Measurements from ENCODE around the gene C1orf159.
"Not testable (repeated sequence)": the region's sequence is repeated elsewhere in the genome, so short reads cannot be mapped to it uniquely, and the experiment has no call there.

C1orf159 gene

GRCh38 chr1:1067284-1067859 is 48.5 kb downstream of the C1orf159 start:
- DNase-seq (ENCODE audit: low read depth, low spot score): no peak

DNA sequence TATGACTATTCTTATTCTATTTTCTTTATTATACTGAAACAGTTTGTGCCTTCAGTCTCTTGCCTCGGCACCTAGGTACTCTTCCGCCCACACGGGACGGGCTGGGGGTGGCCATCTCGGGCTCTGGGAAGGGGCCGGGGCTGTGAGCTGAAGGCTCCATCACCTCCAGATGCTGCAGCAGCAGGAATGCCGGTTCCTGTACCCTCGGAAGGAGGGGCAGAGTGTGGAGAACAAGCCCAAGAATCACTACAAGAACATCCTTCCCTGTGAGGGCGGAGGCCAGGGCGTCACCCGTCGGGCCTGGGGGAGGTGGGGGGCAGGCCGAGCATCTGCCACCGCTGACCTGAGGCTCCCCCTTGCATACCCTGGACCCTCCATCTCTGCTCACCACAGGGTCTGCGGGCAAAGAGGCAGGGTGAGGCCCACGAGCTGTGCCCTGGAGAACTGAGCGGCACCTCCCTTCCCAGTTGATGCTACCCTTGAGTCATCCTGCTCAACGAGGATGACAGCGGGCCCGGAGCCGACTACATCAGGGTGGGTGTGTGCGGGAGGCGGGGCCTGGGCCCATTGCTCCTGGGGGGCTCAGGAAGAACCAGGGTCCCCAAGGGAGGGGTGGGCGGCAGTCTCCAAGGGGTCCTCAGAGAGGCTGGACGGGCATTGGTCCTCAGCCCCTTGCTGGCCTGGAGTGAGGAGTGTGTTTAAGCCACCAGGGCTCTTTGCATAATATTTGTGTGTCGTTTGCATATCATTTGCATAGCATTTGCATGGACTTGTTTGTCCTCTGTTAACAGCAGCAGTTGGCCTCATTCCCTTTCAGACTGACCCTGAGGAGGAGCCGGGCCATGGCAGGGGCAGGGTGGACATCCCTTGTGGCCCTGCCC is 49.2 kb downstream of the C1orf159 start:
- no peak for DNase-seq (ENCODE audit: low read depth, low spot score)

DNA sequence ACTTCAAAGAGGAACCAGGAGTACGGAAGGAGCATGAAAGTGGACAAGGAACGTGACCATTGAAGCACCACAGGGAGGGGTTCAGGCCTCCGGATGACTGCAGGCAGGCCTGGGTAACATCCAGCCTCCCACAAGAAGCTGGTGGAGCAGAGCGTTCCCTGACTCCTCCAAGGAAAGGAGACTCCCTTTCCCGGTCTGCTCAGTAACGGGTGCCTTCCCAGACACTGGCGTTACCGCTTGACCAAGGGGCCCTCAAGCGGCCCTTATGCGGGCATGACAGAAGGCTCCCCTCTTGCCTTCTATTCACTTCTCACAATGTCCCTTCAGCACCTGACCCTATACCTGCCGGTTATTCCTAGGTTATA is 50.0 kb downstream of the C1orf159 start:
- not testable (repeated sequence) for DNase-seq (ENCODE audit: low read depth, low spot score)

DNA sequence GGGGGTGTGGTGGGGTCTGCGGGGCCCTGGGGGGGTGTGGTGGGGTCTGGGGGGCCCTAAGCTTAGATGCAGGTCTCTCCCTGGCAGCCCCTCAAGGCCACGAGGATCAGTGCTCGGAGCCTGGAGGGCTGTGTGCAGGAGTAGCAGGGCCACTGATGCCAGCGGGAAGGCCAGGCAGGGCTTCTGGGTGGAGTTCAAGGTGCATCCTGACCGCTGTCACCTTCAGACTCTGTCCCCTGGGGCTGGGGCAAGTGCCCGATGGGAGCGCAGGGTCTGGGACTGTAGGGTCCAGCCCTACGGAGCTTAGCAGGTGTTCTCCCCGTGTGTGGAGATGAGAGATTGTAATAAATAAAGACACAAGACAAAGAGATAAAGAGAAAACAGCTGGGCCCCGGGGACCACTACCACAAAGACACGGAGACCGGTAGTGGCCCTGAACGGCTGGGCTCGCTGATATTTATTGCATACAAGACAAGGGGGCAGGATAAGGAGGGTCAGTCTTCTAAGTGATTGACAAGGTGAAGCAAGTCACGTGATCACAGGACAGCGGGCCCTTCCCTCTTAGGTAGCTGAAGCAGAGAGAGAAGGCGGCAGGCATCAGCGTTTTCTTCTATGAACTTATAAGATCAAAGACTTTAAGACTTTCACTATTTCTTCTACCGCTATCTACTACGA is 50.5 kb downstream of the C1orf159 start:
- no peak for DNase-seq (ENCODE audit: low read depth, low spot score)

DNA sequence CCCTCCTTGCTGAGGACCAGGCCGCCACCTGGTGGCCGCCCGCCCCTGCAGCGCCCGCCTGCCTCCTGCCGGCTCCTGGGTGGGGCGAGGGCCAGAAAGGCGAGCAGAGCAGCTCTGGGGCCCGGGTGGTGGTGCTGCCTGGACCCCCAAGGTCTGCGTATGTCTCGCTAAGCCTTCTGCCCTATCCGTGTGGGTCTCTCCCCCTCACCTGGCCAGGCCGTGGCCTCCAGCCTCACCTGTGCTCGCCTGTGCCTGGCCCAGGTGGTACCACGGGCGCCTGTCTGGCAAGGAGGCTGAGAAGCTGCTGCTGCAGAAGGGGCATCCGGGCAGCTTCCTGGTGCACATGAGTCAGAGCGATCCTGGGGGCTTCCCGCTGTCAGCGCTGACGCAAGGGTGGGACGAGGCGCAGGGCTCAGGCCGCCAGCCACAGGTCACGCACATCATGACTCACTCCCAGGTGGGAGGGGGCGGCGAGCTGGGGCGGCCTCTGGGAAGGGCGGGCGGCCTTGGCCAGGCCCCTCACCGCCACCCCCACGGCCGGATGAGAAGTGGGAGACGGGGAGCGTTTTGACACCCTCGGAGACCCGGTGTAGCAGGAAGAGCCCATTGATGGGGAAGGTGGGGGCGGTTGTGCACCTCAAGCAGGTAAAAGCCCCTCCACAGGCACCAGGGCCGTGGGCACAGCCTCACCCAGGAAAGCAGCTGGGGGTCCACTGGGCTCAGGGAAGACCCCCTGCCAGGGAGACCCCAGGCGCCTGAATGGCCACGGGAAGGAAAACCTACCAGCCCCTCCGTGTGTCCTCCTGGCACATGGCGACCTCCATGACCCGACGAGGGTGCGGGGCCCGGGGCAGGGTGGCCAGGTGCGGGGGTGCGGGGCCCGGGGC is 51.7 kb downstream of the C1orf159 start:
- peak; percentile 94 for DNase-seq (ENCODE audit: low read depth, low spot score)

- DNase-seq (ENCODE audit: low read depth, low spot score): no peak
These were observed 52.5 kb downstream of the C1orf159 start for GRCh38 chr1:1063261-1063944.

- no peak for DNase-seq (ENCODE audit: low read depth, low spot score)
These were observed 53.3 kb downstream of the C1orf159 start for GRCh38 chr1:1062348-1063163.

- no peak for DNase-seq (ENCODE audit: low read depth, low spot score)
These were observed 54.1 kb downstream of the C1orf159 start for GRCh38 chr1:1061682-1062345.

- no peak for DNase-seq (ENCODE audit: low read depth, low spot score)
These were observed 55.4 kb downstream of the C1orf159 start for GRCh38 chr1:1060281-1061000.

GRCh38 chr1:1059494-1060280 is 56.2 kb downstream of the C1orf159 start:
- peak; percentile 92 for DNase-seq (ENCODE audit: low read depth, low spot score)

- DNase-seq (ENCODE audit: low read depth, low spot score): no peak
These were observed 56.9 kb downstream of the C1orf159 start for GRCh38 chr1:1058921-1059493.

GRCh38 chr1:1058088-1058905 is 57.6 kb downstream of the C1orf159 start:
- no peak for DNase-seq (ENCODE audit: low read depth, low spot score)

- not testable (repeated sequence) for DNase-seq (ENCODE audit: low read depth, low spot score)
These were observed 58.2 kb downstream of the C1orf159 start for GRCh38 chr1:1057769-1058087.

DNA sequence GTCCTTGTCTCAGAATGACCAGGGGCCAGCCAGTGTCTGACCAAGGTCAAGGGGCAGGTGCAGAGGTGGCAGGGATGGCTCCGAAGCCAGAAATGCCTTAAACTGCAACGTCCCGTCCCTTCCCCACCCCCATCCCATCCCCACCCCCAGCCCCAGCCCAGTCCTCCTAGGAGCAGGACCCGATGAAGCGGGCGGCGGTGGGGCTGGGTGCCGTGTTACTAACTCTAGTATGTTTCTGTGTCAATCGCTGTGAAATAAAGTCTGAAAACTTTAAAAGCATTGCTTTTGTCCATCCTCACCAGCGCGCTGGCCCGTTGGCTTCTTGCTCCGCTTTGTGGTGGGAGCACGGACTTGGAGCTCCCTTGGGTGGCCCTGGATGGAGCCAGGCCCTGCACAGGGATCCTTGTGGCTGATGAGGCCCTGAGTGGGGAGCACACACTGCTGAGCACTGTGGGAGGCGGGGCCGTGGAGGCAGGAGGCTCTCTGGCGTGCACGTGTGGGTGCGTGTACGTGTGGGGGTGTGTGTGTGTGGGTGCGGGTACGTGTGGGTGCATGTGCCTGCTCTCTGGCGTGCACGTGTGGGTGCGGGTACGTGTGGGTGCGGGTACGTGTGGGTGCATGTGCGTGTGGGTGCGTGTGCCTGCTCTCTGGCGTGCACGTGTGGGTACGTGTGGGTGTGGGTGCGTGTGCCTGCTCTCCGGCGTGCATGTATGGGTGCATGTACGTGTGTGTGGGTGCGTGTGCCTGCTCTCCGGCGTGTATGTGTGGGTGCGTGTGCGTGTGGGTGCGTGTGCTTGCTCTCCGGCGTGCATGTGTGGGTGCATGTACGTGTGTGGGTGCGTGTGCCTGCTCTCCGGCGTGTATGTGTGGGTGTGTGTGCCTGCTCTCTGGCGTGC is 59.8 kb downstream of the C1orf159 start:
- DNase-seq (ENCODE audit: low read depth, low spot score): no peak

GRCh38 chr1:1054971-1055370 is 60.9 kb downstream of the C1orf159 start:
- DNase-seq (ENCODE audit: low read depth, low spot score): no peak

GRCh38 chr1:1054099-1054700 is 61.7 kb downstream of the C1orf159 start:
- DNase-seq (ENCODE audit: low read depth, low spot score): no peak

Measured in astrocyte of the hippocampus (primary cell).